ENCODE measurements around the gene MMP19.
A peak's percentile ranks its signal among the peaks of the same experiment; 100 is the strongest.
"Not testable (repeated sequence)": the region's sequence is repeated elsewhere in the genome, so short reads cannot be mapped to it uniquely, and the experiment has no call there.

Gene MMP19

GRCh38 chr12:55862931-55863330, 20.2 kb upstream of the MMP19 start:
- not testable (repeated sequence) for H3K79me2 ChIP-seq (ENCODE audit: control insufficient read depth, insufficient read depth, low read length, poor library complexity); H3K9me3 ChIP-seq (ENCODE audit: insufficient read depth, low read depth, low read length); H3K79me1 ChIP-seq (ENCODE audit: low read length); DNase-seq; H2AK5ac ChIP-seq (ENCODE audit: low read length); H3K4me2 ChIP-seq (ENCODE audit: low read length); H4K8ac ChIP-seq (ENCODE audit: low read depth, low read length); H2BK12ac ChIP-seq (ENCODE audit: low read length); H3K23ac ChIP-seq (ENCODE audit: low read length); H3K18ac ChIP-seq (ENCODE audit: low read length); H3K36me3 ChIP-seq (ENCODE audit: control insufficient read depth in 1 of 2, insufficient read depth in 2 of 2, low read length in 2 of 2); H4K12ac ChIP-seq (ENCODE audit: low read depth, low read length); H2BK120ac ChIP-seq (ENCODE audit: insufficient read depth, low read length, poor library complexity); H3K14ac ChIP-seq (ENCODE audit: low read length); H2BK5ac ChIP-seq (ENCODE audit: low read depth, low read length, poor library complexity); H2AFZ ChIP-seq (ENCODE audit: insufficient read depth, low read length, poor library complexity); H3K27me3 ChIP-seq (ENCODE audit: insufficient read depth, low read length); H3K9ac ChIP-seq (ENCODE audit: low read length); H3K4me3 ChIP-seq (ENCODE audit: low read depth, low read length); H4K91ac ChIP-seq (ENCODE audit: low read depth, low read length); H3K4me1 ChIP-seq (ENCODE audit: control insufficient read depth in 1 of 2, insufficient read depth in 2 of 2, low read length in 2 of 2); H3K27ac ChIP-seq (ENCODE audit: low read depth, low read length); H3K4ac ChIP-seq (ENCODE audit: low read depth, low read length)
- no CpG with 5 or more reads among the region's 13 CpGs for WGBS (ENCODE audit: extremely low coverage, insufficient coverage, insufficient read length)

- Histone ChIP-seq H2BK5ac (ENCODE audit: low read depth, low read length, poor library complexity) (no peak overlapping the region), H3K79me2 (ENCODE audit: control insufficient read depth, insufficient read depth, low read length, poor library complexity) (no peaks in the 10 kb centered on the region), H4K91ac (ENCODE audit: low read depth, low read length) (no peak overlapping the region), H3K79me1 (ENCODE audit: low read length) (no peaks in the 10 kb centered on the region), H3K4ac (ENCODE audit: low read depth, low read length) (no peak overlapping the region), H3K27ac (ENCODE audit: low read depth, low read length) (no peak overlapping the region), H4K12ac (ENCODE audit: low read depth, low read length) (no peak overlapping the region), H3K23ac (ENCODE audit: low read length) (no peak overlapping the region), H3K4me1 (ENCODE audit: control insufficient read depth in 1 of 2, insufficient read depth in 2 of 2, low read length in 2 of 2) (no peaks in the 10 kb centered on the region), H3K36me3 (ENCODE audit: control insufficient read depth in 1 of 2, insufficient read depth in 2 of 2, low read length in 2 of 2) (no peaks in the 10 kb centered on the region), H3K4me3 (ENCODE audit: low read depth, low read length) (no peak overlapping the region), H4K8ac (ENCODE audit: low read depth, low read length) (no peak overlapping the region), H3K18ac (ENCODE audit: low read length) (no peak overlapping the region), H2BK12ac (ENCODE audit: low read length) (no peak overlapping the region), H3K9me3 (ENCODE audit: insufficient read depth, low read depth, low read length) (peaks cover 2% of the 10 kb centered on the region), H2AK5ac (ENCODE audit: low read length) (no peak overlapping the region), H3K14ac (ENCODE audit: low read length) (no peak overlapping the region), H3K4me2 (ENCODE audit: low read length) (no peak overlapping the region), H3K9ac (ENCODE audit: low read length) (no peak overlapping the region), H3K27me3 (ENCODE audit: insufficient read depth, low read length) (no peaks in the 10 kb centered on the region), H2AFZ (ENCODE audit: insufficient read depth, low read length, poor library complexity) (no peak overlapping the region), H2BK120ac (ENCODE audit: insufficient read depth, low read length, poor library complexity) (no peak overlapping the region)
- DNase-seq, result peak in 1 of 2 donors; percentile 73
These were observed 19.6 kb upstream of the MMP19 start for GRCh38 chr12:55862286-55862685.

GRCh38 chr12:55861871-55862270, 19.1 kb upstream of the MMP19 start:
- Histone ChIP-seq H3K4ac (ENCODE audit: low read depth, low read length) (no peak overlapping the region), H3K4me2 (ENCODE audit: low read length) (no peak overlapping the region), H3K79me2 (ENCODE audit: control insufficient read depth, insufficient read depth, low read length, poor library complexity) (no peaks in the 10 kb centered on the region), H3K27ac (ENCODE audit: low read depth, low read length) (no peak overlapping the region), H3K27me3 (ENCODE audit: insufficient read depth, low read length) (no peaks in the 10 kb centered on the region), H3K18ac (ENCODE audit: low read length) (no peak overlapping the region), H3K14ac (ENCODE audit: low read length) (no peak overlapping the region), H4K12ac (ENCODE audit: low read depth, low read length) (no peak overlapping the region), H3K36me3 (ENCODE audit: control insufficient read depth in 1 of 2, insufficient read depth in 2 of 2, low read length in 2 of 2) (no peaks in the 10 kb centered on the region), H3K79me1 (ENCODE audit: low read length) (peaks cover 2% of the 10 kb centered on the region), H2BK120ac (ENCODE audit: insufficient read depth, low read length, poor library complexity) (no peak overlapping the region), H2AK5ac (ENCODE audit: low read length) (no peak overlapping the region), H3K23ac (ENCODE audit: low read length) (no peak overlapping the region), H4K91ac (ENCODE audit: low read depth, low read length) (no peak overlapping the region), H3K4me1 (ENCODE audit: control insufficient read depth in 1 of 2, insufficient read depth in 2 of 2, low read length in 2 of 2) (no peaks in the 10 kb centered on the region), H3K9me3 (ENCODE audit: insufficient read depth, low read depth, low read length) (peaks cover 2% of the 10 kb centered on the region), H3K9ac (ENCODE audit: low read length) (no peak overlapping the region), H4K8ac (ENCODE audit: low read depth, low read length) (no peak overlapping the region), H2BK5ac (ENCODE audit: low read depth, low read length, poor library complexity) (no peak overlapping the region), H3K4me3 (ENCODE audit: low read depth, low read length) (no peak overlapping the region), H2AFZ (ENCODE audit: insufficient read depth, low read length, poor library complexity) (no peak overlapping the region), H2BK12ac (ENCODE audit: low read length) (no peak overlapping the region)
- peak; percentile 65 to 87 for DNase-seq
- no CpG with 5 or more reads among the region's 3 CpGs for WGBS (ENCODE audit: extremely low coverage, insufficient coverage, insufficient read length)

- Histone ChIP-seq H3K9me3 (ENCODE audit: insufficient read depth, low read depth, low read length) (peaks cover 2% of the 10 kb centered on the region), H3K9ac (ENCODE audit: low read length) (no peak overlapping the region), H3K4me2 (ENCODE audit: low read length) (no peak overlapping the region), H3K4ac (ENCODE audit: low read depth, low read length) (no peak overlapping the region), H2AFZ (ENCODE audit: insufficient read depth, low read length, poor library complexity) (no peak overlapping the region), H2BK120ac (ENCODE audit: insufficient read depth, low read length, poor library complexity) (no peak overlapping the region), H4K12ac (ENCODE audit: low read depth, low read length) (no peak overlapping the region), H3K36me3 (ENCODE audit: control insufficient read depth in 1 of 2, insufficient read depth in 2 of 2, low read length in 2 of 2) (no peaks in the 10 kb centered on the region), H3K79me1 (ENCODE audit: low read length) (peaks cover 2% of the 10 kb centered on the region), H3K27me3 (ENCODE audit: insufficient read depth, low read length) (no peaks in the 10 kb centered on the region), H4K91ac (ENCODE audit: low read depth, low read length) (no peak overlapping the region), H2BK5ac (ENCODE audit: low read depth, low read length, poor library complexity) (no peak overlapping the region), H3K23ac (ENCODE audit: low read length) (no peak overlapping the region), H4K8ac (ENCODE audit: low read depth, low read length) (no peak overlapping the region), H2BK12ac (ENCODE audit: low read length) (no peak overlapping the region), H3K4me3 (ENCODE audit: low read depth, low read length) (no peak overlapping the region), H3K14ac (ENCODE audit: low read length) (no peak overlapping the region), H2AK5ac (ENCODE audit: low read length) (no peak overlapping the region), H3K18ac (ENCODE audit: low read length) (no peak overlapping the region), H3K4me1 (ENCODE audit: control insufficient read depth in 1 of 2, insufficient read depth in 2 of 2, low read length in 2 of 2) (no peaks in the 10 kb centered on the region), H3K79me2 (ENCODE audit: control insufficient read depth, insufficient read depth, low read length, poor library complexity) (no peaks in the 10 kb centered on the region), H3K27ac (ENCODE audit: low read depth, low read length) (no peak overlapping the region)
- DNase-seq, result peak; percentile 80 to 94
- WGBS (ENCODE audit: extremely low coverage, insufficient coverage, insufficient read length), result no CpG with 5 or more reads among the region's 8 CpGs
These were observed 18.7 kb upstream of the MMP19 start for GRCh38 chr12:55861396-55861795.
